ENCODE results near the gene ECD.
"Not testable (repeated sequence)": the region's sequence is repeated elsewhere in the genome, so short reads cannot be mapped to it uniquely, and the experiment has no call there.

ECD gene

DNA sequence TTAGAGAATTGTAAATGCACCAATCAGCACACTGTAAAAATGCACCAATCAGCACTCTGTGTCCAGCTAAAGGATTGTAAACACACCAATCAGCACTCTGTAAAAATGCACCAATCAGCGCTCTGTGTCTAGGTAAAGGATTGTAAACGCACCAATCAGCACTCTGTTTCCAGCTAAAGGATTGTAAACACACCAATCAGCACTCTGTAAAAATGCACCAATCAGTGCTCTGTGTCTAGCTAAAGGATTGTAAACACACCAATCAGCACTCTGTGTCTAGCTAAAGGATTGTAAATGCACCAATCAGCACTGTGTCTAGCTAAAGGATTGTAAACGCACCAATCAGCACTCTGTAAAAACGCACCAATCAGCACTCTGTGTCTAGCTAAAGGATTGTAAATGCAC is 58.6 kb downstream of the ECD start:
- not testable (repeated sequence) for DNase-seq; H3K4me1 ChIP-seq (ENCODE audit: control extremely low read depth in 1 of 4, control insufficient read depth in 4 of 4, insufficient read depth in 4 of 4, low read length in 3 of 4); H3K4me3 ChIP-seq (ENCODE audit: control insufficient read depth in 1 of 7, extremely low read depth in 1 of 7, insufficient read depth in 4 of 7, low read depth in 2 of 7, low read length in 6 of 7); H3K36me3 ChIP-seq (ENCODE audit: control insufficient read depth in 4 of 4, insufficient read depth in 4 of 4, low read length in 3 of 4); H3K27me3 ChIP-seq (replicated peaks in 2 of 5; ENCODE audit: control insufficient read depth in 4 of 5, insufficient read depth in 5 of 5, low read length in 4 of 5); H3K27ac ChIP-seq (ENCODE audit: insufficient read depth in 1 of 2, low read depth in 1 of 2, low read length in 2 of 2, poor library complexity in 1 of 2, severe bottlenecking in 2 of 2); H3K9me3 ChIP-seq (ENCODE audit: control extremely low read depth in 1 of 5, control insufficient read depth in 4 of 5, insufficient read depth in 2 of 5, low read depth in 1 of 5, low read length in 4 of 5)
- ChIA-PET CTCF (interaction anchor here (1.0 to 3.0 kb wide), 6 partner anchors 10 to 50 kb away, joined by 3 to 22 read pairs (median 8); partner anchors contain the start of gene P4HA1), POLR2A (interaction anchor here (0.8 to 1.9 kb wide), 2 partner anchors 10 to 13 kb away, joined by 3 to 13 read pairs; partner anchors contain the start of gene P4HA1)
- WGBS (ENCODE audit: insufficient coverage), result 94% methylated on average over 4 of the region's 4 CpGs

DNA sequence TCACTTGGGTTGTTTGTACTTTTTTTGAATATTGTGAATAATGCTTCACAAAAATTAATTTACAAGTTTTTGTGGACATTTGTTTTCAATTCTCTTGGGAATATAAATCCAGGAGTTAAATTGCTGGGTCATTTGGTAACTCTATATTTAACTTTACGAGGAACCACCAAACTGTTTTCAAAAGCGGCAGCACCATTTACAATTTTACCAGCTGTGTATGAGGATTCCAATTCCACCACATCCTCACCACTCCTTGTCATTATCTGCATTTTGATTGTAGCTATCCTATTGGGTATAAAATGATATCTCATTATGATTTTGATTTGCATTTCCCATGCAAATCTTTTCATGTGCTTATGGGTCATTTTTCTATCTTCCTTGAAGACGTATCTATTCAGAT is 61.5 kb downstream of the ECD start:
- Histone ChIP-seq H3K4me1 (ENCODE audit: control extremely low read depth in 1 of 4, control insufficient read depth in 4 of 4, insufficient read depth in 4 of 4, low read length in 3 of 4) (peaks cover 0 to 8% (median 5%) of the 10 kb centered on the region in 4 experiments), H3K36me3 (ENCODE audit: control insufficient read depth in 4 of 4, insufficient read depth in 4 of 4, low read length in 3 of 4) (peaks cover 0 to 4% (median under 1%) of the 10 kb centered on the region in 4 experiments), H3K4me3 (ENCODE audit: control insufficient read depth in 1 of 7, extremely low read depth in 1 of 7, insufficient read depth in 4 of 7, low read depth in 2 of 7, low read length in 6 of 7) (no peak overlapping the region), H3K9me3 (ENCODE audit: control extremely low read depth in 1 of 5, control insufficient read depth in 4 of 5, insufficient read depth in 2 of 5, low read depth in 1 of 5, low read length in 4 of 5) (peaks cover 0 to 3% (median 0%) of the 10 kb centered on the region in 5 experiments), H3K27me3 (replicated peaks in 2 of 5; ENCODE audit: control insufficient read depth in 4 of 5, insufficient read depth in 5 of 5, low read length in 4 of 5) (no peaks in the 10 kb centered on the region), H3K27ac (ENCODE audit: insufficient read depth in 1 of 2, low read depth in 1 of 2, low read length in 2 of 2, poor library complexity in 1 of 2, severe bottlenecking in 2 of 2) (no peak overlapping the region)
- no CpG with 5 or more reads among the region's 3 CpGs for WGBS (ENCODE audit: insufficient coverage)
- ChIA-PET CTCF (interaction anchor here (1.7 kb wide), 1 partner anchor 9 kb away, joined by 3 read pairs; the partner anchor contains the start of gene P4HA1), POLR2A (no interaction called here)
- no peak for DNase-seq

DNA sequence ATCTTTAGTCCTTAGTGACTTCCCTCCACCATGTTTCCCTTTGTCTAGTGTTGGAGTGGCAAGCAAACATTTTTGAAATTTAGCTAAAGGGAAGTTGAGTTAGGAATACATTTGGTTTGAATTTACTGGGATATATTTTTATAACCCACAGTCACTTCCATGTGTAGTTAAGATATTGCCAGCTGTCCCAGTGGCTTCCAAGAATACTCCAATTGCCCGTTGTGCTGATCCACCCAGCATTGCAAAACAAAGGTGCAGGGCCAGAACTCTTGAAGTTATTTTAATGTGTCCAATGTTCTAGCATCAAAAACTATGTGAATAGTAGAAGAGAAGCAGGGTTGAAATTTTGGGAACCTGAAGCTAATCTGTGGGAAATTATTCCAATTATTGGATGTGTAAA is 68.7 kb downstream of the ECD start:
- H3K36me3 ChIP-seq (ENCODE audit: control insufficient read depth in 4 of 4, insufficient read depth in 4 of 4, low read length in 3 of 4), result peaks cover 0 to 3% (median 0%) of the 10 kb centered on the region in 4 experiments
- H3K9me3 ChIP-seq (ENCODE audit: control extremely low read depth in 1 of 5, control insufficient read depth in 4 of 5, insufficient read depth in 2 of 5, low read depth in 1 of 5, low read length in 4 of 5), result no peaks in the 10 kb centered on the region
- 88% methylated on average over 1 of the region's 1 CpG for WGBS (ENCODE audit: insufficient coverage)
- CTCF ChIA-PET, result interaction anchor here (0.6 to 3.9 kb wide), 7 partner anchors 8 to 496 kb away, joined by 3 to 14 read pairs (median 4); partner anchors contain the start of gene NUDT13
- no peak for DNase-seq
- H3K4me1 ChIP-seq (ENCODE audit: control extremely low read depth in 1 of 4, control insufficient read depth in 4 of 4, insufficient read depth in 4 of 4, low read length in 3 of 4), result peaks cover 3 to 25% (median 18%) of the 10 kb centered on the region in 4 experiments
- H3K27ac ChIP-seq (ENCODE audit: insufficient read depth in 1 of 2, low read depth in 1 of 2, low read length in 2 of 2, poor library complexity in 1 of 2, severe bottlenecking in 2 of 2), result no peak overlapping the region
- H3K4me3 ChIP-seq (ENCODE audit: control insufficient read depth in 1 of 7, extremely low read depth in 1 of 7, insufficient read depth in 4 of 7, low read depth in 2 of 7, low read length in 6 of 7), result no peak overlapping the region
- no peaks in the 10 kb centered on the region for H3K27me3 ChIP-seq (replicated peaks in 2 of 5; ENCODE audit: control insufficient read depth in 4 of 5, insufficient read depth in 5 of 5, low read length in 4 of 5)
- POLR2A ChIA-PET, result interaction anchor here (0.8 to 1.2 kb wide), 2 partner anchors 9 to 10 kb away, joined by 3 to 6 read pairs; no protein-coding TSS in a partner anchor

DNA sequence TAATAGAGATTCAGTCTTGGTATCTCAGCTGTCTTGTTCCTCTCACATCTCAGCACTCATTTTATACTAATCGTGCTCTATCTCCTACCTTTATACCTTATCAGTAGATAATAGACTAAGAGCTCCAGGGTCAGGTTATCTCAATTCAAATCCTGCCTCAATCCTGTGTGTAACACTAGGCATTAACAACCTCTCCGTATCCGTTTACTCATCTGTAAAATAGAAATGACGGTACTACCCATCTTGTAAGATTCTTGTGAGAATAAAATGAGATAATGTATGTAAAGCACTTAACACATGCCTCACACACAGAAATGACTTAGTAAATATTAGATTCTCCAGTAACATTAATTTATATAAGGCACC is 70.5 kb downstream of the ECD start:
- Histone ChIP-seq H3K4me3 (ENCODE audit: control insufficient read depth in 1 of 7, extremely low read depth in 1 of 7, insufficient read depth in 4 of 7, low read depth in 2 of 7, low read length in 6 of 7) (peak overlapping the region in 6 of 7 experiments; percentile 30 to 97 (median 72)), H3K36me3 (ENCODE audit: control insufficient read depth in 4 of 4, insufficient read depth in 4 of 4, low read length in 3 of 4) (peaks cover 0 to 3% (median 0%) of the 10 kb centered on the region in 4 experiments), H3K27me3 (replicated peaks in 2 of 5; ENCODE audit: control insufficient read depth in 4 of 5, insufficient read depth in 5 of 5, low read length in 4 of 5) (no peaks in the 10 kb centered on the region), H3K9me3 (ENCODE audit: control extremely low read depth in 1 of 5, control insufficient read depth in 4 of 5, insufficient read depth in 2 of 5, low read depth in 1 of 5, low read length in 4 of 5) (no peaks in the 10 kb centered on the region), H3K27ac (ENCODE audit: insufficient read depth in 1 of 2, low read depth in 1 of 2, low read length in 2 of 2, poor library complexity in 1 of 2, severe bottlenecking in 2 of 2) (peak overlapping the region; percentile 88 to 96), H3K4me1 (ENCODE audit: control extremely low read depth in 1 of 4, control insufficient read depth in 4 of 4, insufficient read depth in 4 of 4, low read length in 3 of 4) (peaks cover 3 to 28% (median 18%) of the 10 kb centered on the region in 4 experiments)
- POLR2A ChIA-PET, result interaction anchor here (1.0 to 2.5 kb wide), 4 partner anchors 13 to 71 kb away, joined by 3 to 13 read pairs (median 6); partner anchors contain the start of genes ECD, FAM149B1 and NUDT13
- CTCF ChIA-PET, result interaction anchor here (0.6 to 3.0 kb wide), 11 partner anchors 9 to 71 kb away, joined by 3 to 22 read pairs (median 4); partner anchors contain the start of genes ECD, FAM149B1 and NUDT13
- 14% methylated on average over 1 of the region's 4 CpGs for WGBS (ENCODE audit: insufficient coverage)
- DNase-seq, result no peak

DNA sequence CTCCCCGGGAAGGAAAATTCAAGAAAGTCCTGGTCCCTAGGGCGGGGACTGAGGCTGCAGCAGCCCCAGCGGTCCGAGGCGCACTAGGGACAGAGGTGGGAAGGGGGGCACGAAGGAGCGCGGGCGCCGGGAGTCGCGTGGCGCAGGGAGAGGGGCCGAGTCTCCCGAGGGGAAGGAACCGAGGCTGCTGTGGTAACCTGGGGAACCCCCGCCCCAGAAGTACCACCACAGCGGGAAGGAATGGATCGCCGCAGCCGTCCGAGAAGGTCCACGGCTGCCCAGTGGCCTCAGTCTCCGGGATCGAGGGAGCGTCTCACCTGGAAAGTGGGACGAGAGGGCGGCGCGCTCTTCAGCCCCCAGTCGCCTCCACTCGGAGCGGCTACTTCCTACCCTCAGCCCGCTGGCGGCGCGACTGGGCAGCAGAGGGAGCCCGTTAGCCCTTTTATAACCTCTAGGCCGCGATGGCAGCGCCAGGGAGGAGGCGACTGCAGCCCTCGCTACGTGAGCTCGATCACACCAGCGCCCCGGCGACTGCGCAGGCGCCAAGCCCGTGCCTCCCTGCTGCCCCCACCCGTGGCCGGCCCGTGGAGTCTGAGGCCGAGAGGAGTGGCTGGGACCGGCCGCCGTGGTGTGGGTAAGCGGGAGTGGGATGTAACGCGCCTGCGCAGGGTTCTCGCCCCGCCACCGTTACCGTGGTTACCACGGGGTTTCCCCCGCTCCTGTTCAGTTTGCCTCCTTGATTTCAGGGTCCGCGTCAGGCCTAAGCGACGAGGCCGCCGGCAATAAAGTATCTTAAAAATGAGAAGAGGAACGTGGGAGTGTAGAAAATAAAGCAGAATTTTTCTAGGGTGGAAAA is 71.1 kb downstream of the ECD start, which contains the start of gene P4HA1:
Gene P4HA1, minus strand, starts transcription at position 418 of the 856 bp plus-strand sequence. CDS start 21,983 bp downstream, outside the sequence.
- peak; percentile 98 to 99 (median 98) for DNase-seq
- Histone ChIP-seq H3K4me1 (ENCODE audit: control extremely low read depth in 1 of 4, control insufficient read depth in 4 of 4, insufficient read depth in 4 of 4, low read length in 3 of 4) (peaks cover 3 to 28% (median 18%) of the 10 kb centered on the region in 4 experiments), H3K27me3 (replicated peaks in 2 of 5; ENCODE audit: control insufficient read depth in 4 of 5, insufficient read depth in 5 of 5, low read length in 4 of 5) (no peaks in the 10 kb centered on the region), H3K4me3 (ENCODE audit: control insufficient read depth in 1 of 7, extremely low read depth in 1 of 7, insufficient read depth in 4 of 7, low read depth in 2 of 7, low read length in 6 of 7) (peak within 1 kb of the TSS; percentile 82 to 99 (median 91)), H3K36me3 (ENCODE audit: control insufficient read depth in 4 of 4, insufficient read depth in 4 of 4, low read length in 3 of 4) (peaks cover 0 to 3% (median 0%) of the 10 kb centered on the region in 4 experiments), H3K27ac (ENCODE audit: insufficient read depth in 1 of 2, low read depth in 1 of 2, low read length in 2 of 2, poor library complexity in 1 of 2, severe bottlenecking in 2 of 2) (peak within 1 kb of the TSS; percentile 88 to 96), H3K9me3 (ENCODE audit: control extremely low read depth in 1 of 5, control insufficient read depth in 4 of 5, insufficient read depth in 2 of 5, low read depth in 1 of 5, low read length in 4 of 5) (no peaks in the 10 kb centered on the region)
- WGBS (ENCODE audit: insufficient coverage), result under 1% methylated on average over 54 of the region's 75 CpGs
- ChIA-PET CTCF (interaction anchor here (0.6 to 3.0 kb wide), 16 partner anchors 9 to 72 kb away, joined by 3 to 22 read pairs (median 4); partner anchors contain the start of genes ECD, FAM149B1 and NUDT13), POLR2A (interaction anchor here (1.0 to 2.5 kb wide), 6 partner anchors 14 to 71 kb away, joined by 3 to 13 read pairs (median 4); partner anchors contain the start of genes ECD, FAM149B1 and NUDT13)

DNA sequence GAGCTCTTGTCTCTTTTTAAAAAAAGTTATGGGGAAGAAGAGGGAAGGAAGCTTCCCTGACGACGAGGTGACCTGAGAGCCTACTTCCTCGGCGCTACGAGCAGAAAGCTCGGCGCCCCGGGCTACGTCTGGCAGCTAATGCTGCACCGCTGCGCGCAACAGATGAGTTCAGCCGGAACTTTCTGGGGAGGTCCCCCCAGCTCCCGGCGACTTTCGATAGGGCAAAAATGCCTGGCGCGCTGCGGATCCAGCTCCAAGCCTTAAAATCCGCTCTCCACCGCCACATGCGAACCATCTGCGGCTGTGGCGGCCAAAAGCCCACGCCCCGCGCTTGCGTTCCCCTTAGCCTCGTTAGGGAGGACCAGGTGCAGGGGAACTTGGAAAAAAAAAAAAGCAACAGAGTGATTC is 71.8 kb downstream of the ECD start:
- Histone ChIP-seq H3K4me3 (ENCODE audit: control insufficient read depth in 1 of 7, extremely low read depth in 1 of 7, insufficient read depth in 4 of 7, low read depth in 2 of 7, low read length in 6 of 7) (peak overlapping the region; percentile 82 to 99 (median 91)), H3K36me3 (ENCODE audit: control insufficient read depth in 4 of 4, insufficient read depth in 4 of 4, low read length in 3 of 4) (peaks cover 0 to 3% (median 0%) of the 10 kb centered on the region in 4 experiments), H3K4me1 (ENCODE audit: control extremely low read depth in 1 of 4, control insufficient read depth in 4 of 4, insufficient read depth in 4 of 4, low read length in 3 of 4) (peaks cover 3 to 28% (median 18%) of the 10 kb centered on the region in 4 experiments), H3K27me3 (replicated peaks in 2 of 5; ENCODE audit: control insufficient read depth in 4 of 5, insufficient read depth in 5 of 5, low read length in 4 of 5) (no peaks in the 10 kb centered on the region), H3K27ac (ENCODE audit: insufficient read depth in 1 of 2, low read depth in 1 of 2, low read length in 2 of 2, poor library complexity in 1 of 2, severe bottlenecking in 2 of 2) (peak overlapping the region; percentile 88 to 96), H3K9me3 (ENCODE audit: control extremely low read depth in 1 of 5, control insufficient read depth in 4 of 5, insufficient read depth in 2 of 5, low read depth in 1 of 5, low read length in 4 of 5) (no peaks in the 10 kb centered on the region)
- ChIA-PET POLR2A (interaction anchor here (0.7 to 2.5 kb wide), 8 partner anchors 14 to 906 kb away, joined by 3 to 13 read pairs (median 4); partner anchors contain the start of genes ECD, FAM149B1 and NUDT13), CTCF (interaction anchor here (0.6 to 2.7 kb wide), 13 partner anchors 12 to 239 kb away, joined by 3 to 22 read pairs (median 3); partner anchors contain the start of gene NUDT13)
- DNase-seq, result peak; percentile 73 to 84 (median 82)
- 0% methylated on average over 16 of the region's 29 CpGs for WGBS (ENCODE audit: insufficient coverage)

Measured in common myeloid progenitor, CD34-positive (primary cell).